Ovary (tissue), 1 donor: ENCODE measurements around the gene NOL7.

Source experiments
- EP300 ChIP-seq: sonication (generic); formaldehyde crosslinking; IDR thresholded peaks from one replicate; pipeline ENCODE4 v1.6.1; 2017; ENCODE audit warnings: antibody characterized with exemption
- POLR2A ChIP-seq: fragments of 450-650 bp; IDR thresholded peaks from one replicate; pipeline ENCODE4 v1.6.1; 2017; ENCODE audit warnings: antibody characterized with exemption, mild to moderate bottlenecking, moderate library complexity

- TF ChIP-seq EP300 (no peak), POLR2A (no peak)
These were observed 28.3 kb upstream of the NOL7 start for GRCh38 chr6:13586603-13587542.
